ENCODE measurements around the gene CHGA. TPM values are rescaled to one million over a fixed set of nuclear protein-coding genes. Genes with fewer than 3 reads are reported as not detected.

Gene CHGA
- total RNA-seq, 1 donor from 2014 or later: not detected

DNA sequence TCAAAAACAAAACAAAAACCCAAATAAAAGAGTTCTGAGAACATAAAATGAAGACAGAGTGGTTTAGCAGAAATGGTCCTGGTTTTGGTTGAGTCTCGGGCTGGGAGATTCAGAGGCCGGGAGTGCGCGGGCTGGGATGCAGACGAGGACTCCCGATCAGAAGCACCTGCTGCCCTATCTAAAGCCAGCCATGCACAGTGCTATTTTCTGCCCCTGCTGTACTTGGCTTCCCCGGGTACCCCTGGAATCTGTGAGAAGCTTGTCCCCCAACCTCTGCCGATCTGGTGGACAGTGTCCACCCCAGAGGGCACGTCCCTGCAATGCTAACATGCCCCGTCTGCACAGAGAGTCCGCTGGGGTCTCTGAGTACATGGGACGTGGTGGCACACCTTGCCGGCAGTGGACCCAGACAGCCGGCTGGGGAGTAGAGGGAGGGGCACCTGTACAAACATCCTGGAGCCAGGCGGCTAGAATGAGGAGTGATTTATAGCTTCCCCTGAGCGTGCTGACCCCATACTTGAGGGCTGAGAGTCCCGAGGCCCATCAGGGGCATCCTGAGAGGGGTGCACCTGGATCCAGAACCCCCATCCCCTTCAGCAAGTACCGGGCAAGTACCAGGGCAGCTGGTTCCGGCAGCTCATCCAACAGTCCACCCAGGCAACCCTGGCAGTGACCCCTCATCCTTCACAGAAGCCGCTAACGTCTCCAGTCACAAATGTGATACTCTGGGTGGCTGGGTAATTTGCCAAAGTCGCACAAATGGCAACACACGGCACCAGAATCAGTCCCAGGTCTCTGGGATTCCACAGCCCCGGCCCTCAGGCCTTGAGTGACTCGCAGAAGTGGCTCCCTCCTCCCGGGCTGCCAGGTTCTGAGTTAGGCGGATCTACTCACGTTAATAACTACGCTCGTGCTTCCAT, 37.1 kb downstream of the CHGA start:
- no peak for DNase-seq (ENCODE audit: low read depth)

DNA sequence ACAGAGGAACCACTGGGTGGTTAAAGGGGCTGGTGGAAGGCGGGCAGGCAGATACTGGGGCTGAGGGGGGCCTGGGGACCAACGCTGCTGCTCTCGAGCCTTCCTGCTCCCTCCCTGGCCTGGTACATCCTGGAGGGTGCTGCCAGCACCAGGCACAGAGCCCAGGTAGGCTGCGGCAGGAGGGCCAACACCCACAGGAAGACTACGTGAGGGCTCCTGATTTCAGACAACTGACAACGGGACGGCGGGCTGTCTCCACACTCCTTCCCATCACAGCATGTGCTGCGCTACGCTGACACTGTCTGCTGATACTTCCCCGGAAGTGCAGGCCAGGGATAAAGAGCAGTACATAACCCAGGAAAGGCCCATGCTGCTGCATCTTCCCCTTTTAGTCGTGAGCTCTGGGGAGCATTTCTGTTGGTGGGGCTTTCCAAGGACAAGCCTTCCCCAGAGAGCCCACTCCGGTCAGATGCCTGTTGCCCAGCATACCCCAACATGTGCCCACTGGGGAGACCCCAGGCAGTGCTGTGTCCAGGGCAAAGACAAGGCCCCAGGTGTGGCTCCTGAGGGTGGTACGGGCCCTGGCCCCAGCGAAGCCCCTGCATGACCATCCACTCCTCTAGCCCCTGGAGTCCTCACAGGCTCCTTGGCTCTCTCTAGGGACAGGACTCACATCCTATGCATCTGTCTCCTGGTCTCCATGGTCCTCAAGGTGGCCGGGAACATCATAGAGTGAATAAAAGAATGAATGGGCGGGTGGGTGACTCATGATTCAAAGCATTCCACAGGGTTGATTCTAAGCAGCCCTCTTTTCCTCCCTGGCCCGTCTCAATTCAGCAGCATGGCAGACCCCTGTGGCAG, 38.0 kb downstream of the CHGA start:
- DNase-seq (ENCODE audit: low read depth): no peak

GRCh38 chr14:92961567-92961855, 38.6 kb downstream of the CHGA start:
- no peak for DNase-seq (ENCODE audit: low read depth)

- no peak for DNase-seq (ENCODE audit: low read depth)
Measured at GRCh38 chr14:92962031-92962830, 39.3 kb downstream of the CHGA start.

DNA sequence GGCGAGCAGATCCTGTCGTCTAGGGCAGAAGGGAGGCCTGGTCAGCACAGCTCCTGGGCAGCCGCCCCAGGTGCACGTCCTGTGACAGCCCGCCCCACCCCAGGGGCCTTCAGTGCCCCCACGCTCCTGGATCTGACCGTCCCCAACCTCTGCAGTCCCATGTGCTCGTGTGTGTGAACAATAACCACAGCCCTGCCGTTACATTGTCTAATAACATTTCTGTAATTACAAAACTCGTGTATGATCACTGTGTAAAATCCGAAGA, 39.8 kb downstream of the CHGA start:
- DNase-seq (ENCODE audit: low read depth): no peak

GRCh38 chr14:92963301-92964123, 40.6 kb downstream of the CHGA start:
- DNase-seq (ENCODE audit: low read depth): no peak

GRCh38 chr14:92964124-92965109, 41.5 kb downstream of the CHGA start:
- no peak for DNase-seq (ENCODE audit: low read depth)

DNA sequence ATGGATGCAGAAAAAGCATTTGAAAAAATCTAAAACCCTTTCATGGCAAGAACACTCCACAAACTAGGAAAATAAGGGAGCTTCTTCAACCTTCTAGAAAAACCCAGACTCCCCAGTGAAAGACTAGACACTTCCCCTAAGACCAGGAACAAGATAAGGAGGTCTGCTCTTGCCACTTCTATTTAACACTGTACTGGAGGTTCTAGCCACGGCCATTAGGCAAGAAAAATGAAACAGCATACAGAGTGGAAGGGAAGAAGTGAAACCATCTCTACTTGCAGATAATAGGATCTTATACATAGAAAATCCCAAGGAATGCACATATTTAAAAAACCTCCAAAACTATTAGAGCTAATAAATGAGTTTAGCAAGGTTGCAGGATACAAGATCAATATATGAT, 42.3 kb downstream of the CHGA start:
- no peak for DNase-seq (ENCODE audit: low read depth)

DNA sequence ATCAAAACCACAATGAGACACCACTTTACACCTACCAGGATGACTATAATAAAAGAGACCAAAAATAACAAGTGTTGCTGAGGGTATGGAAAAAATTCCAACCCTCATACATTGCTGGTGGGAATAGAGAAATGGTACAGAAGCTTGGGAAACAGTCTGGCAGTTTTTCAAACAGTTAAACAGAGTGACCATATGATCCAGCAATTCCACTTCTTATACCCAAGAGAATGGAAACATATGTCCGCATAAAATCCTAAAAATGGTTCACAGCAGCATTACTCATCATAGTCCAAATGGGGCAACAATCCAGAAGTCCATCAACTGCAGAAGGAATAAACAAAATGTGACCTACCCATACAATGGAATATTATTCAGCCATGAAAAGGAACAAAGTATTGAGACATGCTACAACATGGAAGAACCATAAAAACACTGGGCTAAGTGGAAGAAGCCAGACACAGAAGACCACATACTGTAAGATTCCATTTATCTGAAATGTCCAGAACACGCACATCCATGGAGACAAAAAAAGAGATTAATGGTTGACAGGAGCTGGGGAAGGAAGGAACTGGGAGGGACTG, 44.5 kb downstream of the CHGA start:
- no peak for DNase-seq (ENCODE audit: low read depth)

GRCh38 chr14:92968291-92969020, 45.5 kb downstream of the CHGA start:
- no peak for DNase-seq (ENCODE audit: low read depth)

- no peak for DNase-seq (ENCODE audit: low read depth)
Measured at GRCh38 chr14:92969430-92969829, 46.5 kb downstream of the CHGA start.

DNA sequence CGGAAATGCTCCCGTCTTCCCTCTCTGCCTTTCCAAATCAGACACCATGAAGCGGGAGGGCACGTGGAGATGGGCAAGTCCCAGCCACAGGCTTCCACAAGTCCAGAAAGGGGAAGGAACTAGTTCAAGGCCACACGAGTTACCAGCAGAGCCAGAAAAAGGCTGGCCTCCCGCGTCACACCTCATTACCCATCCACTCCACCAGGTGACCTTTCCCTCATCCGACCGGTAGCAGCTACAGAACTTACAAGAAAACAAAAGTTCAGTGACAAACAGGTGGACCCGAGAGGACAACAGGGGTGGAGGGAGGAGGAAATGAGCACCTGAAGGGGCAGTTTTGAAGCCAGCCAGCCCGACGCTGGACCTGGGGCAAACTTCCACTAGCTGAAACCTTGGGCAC, 46.9 kb downstream of the CHGA start:
- no peak for DNase-seq (ENCODE audit: low read depth)

DNA sequence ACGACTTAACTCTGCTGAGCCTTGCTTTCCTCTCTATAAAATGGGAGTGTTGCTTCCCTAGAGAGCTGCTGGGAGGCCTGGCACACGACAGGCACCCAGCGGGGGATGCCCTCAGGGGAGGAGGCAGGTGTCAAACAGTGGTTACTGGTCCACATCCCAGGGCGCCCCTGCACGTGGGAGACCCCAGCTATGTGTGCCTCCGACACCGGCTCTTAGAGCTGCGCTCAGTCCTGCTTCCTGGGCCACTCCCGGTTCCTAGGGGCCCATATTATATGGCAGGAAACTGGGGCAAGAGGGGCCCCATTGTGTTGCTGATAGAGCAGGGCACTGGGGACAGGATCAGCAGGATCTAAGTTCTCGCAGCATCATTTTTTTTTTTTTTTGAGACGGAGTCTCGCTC, 47.3 kb downstream of the CHGA start:
- DNase-seq (ENCODE audit: low read depth): no peak

DNA sequence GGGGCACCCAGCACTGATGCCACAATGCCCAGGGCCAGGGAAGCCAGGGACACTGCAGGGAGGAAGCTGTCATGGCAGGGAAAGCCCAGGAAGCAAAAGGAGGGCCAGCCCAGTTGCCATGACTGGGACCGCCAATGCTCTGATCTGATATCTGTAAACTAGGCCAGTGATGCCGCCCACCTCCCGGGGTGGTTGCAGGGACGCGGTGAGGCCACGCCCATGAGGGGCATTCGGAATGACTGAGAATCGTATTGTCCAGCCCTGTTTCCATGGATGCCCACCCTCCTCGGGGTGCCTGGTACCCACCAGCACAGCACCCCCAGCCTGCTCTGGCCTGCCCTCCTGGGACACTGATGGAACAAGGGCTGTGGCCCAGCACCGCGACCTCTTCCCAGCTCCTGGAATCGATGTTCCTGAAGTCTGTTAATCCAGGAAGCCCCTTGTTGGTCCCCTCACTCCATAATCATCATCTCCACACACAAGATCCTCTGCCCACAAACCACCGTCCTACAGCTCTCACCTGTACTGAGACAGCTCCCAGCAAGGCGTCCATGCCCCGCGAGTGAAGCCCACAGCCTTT, 48.7 kb downstream of the CHGA start:
- DNase-seq (ENCODE audit: low read depth): no peak

DNA sequence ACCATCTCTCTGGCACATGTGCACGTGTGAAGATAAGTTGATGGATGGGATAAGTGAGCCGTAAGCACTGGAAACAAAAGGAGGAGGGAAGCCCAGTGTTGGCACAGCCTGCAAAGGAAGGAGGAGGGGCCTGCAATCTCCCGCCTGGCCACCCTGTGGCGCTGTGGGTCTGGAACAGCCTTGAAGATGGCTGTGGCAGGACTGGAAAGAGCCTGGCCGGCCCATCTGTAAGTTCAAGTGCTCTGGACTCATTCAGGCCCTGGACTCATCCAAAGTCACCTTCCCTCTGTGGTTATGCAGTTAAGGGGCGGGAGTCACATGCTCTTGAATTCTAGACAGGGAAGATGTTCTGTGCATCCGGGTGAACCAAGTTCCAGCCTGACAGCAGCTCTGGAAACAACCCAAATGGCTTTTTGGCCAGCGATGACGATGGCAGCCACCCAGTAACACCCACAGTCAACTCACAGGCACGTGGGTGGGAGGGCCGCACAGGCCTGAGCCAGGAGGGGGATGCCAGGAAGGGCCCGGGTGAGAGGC, 50.4 kb downstream of the CHGA start:
- no peak for DNase-seq (ENCODE audit: low read depth)

- no peak for DNase-seq (ENCODE audit: low read depth)
Measured at GRCh38 chr14:92973798-92974372, 50.9 kb downstream of the CHGA start.

- no peak for DNase-seq (ENCODE audit: low read depth)
Measured at GRCh38 chr14:92974541-92975345, 51.8 kb downstream of the CHGA start.
